Measurements from ENCODE around the gene HTRA2.
"Not testable (repeated sequence)": the region's sequence is repeated elsewhere in the genome, so short reads cannot be mapped to it uniquely, and the experiment has no call there.

Gene HTRA2

GRCh38 chr2:74529357-74530238 lies at the start of gene HTRA2, which contains the start of gene AUP1:
TSS of gene HTRA2 (plus strand) at chr2:74529933. CDS start at chr2:74530007, 74 bp downstream.
TSS of gene AUP1 (minus strand) at chr2:74529706. CDS start at chr2:74529629, 77 bp downstream.
- peak; percentile 85 for DNase-seq

GRCh38 chr2:74481431-74481830 lies 48.3 kb upstream of the HTRA2 start:
- no peak for DNase-seq

GRCh38 chr2:74481961-74482800 lies 47.6 kb upstream of the HTRA2 start:
- DNase-seq = no peak

- peak; percentile 89 for DNase-seq
Measured at GRCh38 chr2:74482801-74483674, 46.7 kb upstream of the HTRA2 start, which contains the start of the genes CCDC142 and TTC31. TSS of gene CCDC142 (minus strand) at chr2:74482998. CDS start at chr2:74482837, 161 bp downstream. TSS of gene TTC31 (plus strand) at chr2:74483081. CDS start at chr2:74483096, 15 bp downstream.

- not testable (repeated sequence) for DNase-seq
Measured at GRCh38 chr2:74483675-74484164, 46.0 kb upstream of the HTRA2 start.

- no peak for DNase-seq
Measured at GRCh38 chr2:74486141-74486540, 43.6 kb upstream of the HTRA2 start.

GRCh38 chr2:74488643-74489481 lies 40.9 kb upstream of the HTRA2 start:
- no peak for DNase-seq

- DNase-seq = no peak
Measured at GRCh38 chr2:74489906-74490305, 39.8 kb upstream of the HTRA2 start.

GRCh38 chr2:74491648-74492544 lies 37.8 kb upstream of the HTRA2 start:
- no peak for DNase-seq

GRCh38 chr2:74493546-74493945 lies 36.2 kb upstream of the HTRA2 start:
- no peak for DNase-seq

GRCh38 chr2:74495440-74495839 lies 34.3 kb upstream of the HTRA2 start:
- no peak for DNase-seq

GRCh38 chr2:74496997-74497776 lies 32.5 kb upstream of the HTRA2 start:
- no peak for DNase-seq

GRCh38 chr2:74497777-74498499 lies 31.8 kb upstream of the HTRA2 start:
- DNase-seq = no peak

GRCh38 chr2:74498500-74499266 lies 31.1 kb upstream of the HTRA2 start:
- no peak for DNase-seq

- peak; percentile 48 for DNase-seq
Measured at GRCh38 chr2:74499267-74499939, 30.3 kb upstream of the HTRA2 start, which contains the start of gene LBX2. TSS of gene LBX2 (minus strand) at chr2:74499603. CDS start at chr2:74499537, 66 bp downstream.

GRCh38 chr2:74499940-74500577 lies 29.7 kb upstream of the HTRA2 start:
- DNase-seq = no peak

GRCh38 chr2:74500578-74500946 lies 29.2 kb upstream of the HTRA2 start:
- no peak for DNase-seq

All from activated T-cell treated with anti-CD3 and anti-CD28 coated beads, Interleukin-2, amount 50 U/mL, for 1 hour (primary cell).